ENCODE measurements around the gene KCNQ1. TPM values are rescaled to one million over a fixed set of nuclear protein-coding genes. Genes with fewer than 3 reads are reported as not detected.

KCNQ1 gene
- total RNA-seq, 4 donors from 2014 or later: 2.6 to 12.7 (median 4.9) TPM

GRCh38 chr11:2838676-2839294, 394.0 kb downstream of the KCNQ1 start:
- Histone ChIP-seq H3K4me3 (no peak overlapping the region), H3K36me3 (no peaks in the 10 kb centered on the region), H3K4me1 (peaks cover 0 to 17% (median 11%) of the 10 kb centered on the region in 3 donors), H3K9me3 (no peaks in the 10 kb centered on the region), H3K27me3 (no peaks in the 10 kb centered on the region), H3K27ac (no peak overlapping the region)
- TF ChIP-seq POLR2AphosphoS5 (IDR thresholded peaks at IDR 0.05) (no peak), EP300 (IDR thresholded peaks at IDR 0.05) (no peak), POLR2A (IDR thresholded peaks at IDR 0.05) (no peak)
- TF ChIP-seq, protein P1, sequence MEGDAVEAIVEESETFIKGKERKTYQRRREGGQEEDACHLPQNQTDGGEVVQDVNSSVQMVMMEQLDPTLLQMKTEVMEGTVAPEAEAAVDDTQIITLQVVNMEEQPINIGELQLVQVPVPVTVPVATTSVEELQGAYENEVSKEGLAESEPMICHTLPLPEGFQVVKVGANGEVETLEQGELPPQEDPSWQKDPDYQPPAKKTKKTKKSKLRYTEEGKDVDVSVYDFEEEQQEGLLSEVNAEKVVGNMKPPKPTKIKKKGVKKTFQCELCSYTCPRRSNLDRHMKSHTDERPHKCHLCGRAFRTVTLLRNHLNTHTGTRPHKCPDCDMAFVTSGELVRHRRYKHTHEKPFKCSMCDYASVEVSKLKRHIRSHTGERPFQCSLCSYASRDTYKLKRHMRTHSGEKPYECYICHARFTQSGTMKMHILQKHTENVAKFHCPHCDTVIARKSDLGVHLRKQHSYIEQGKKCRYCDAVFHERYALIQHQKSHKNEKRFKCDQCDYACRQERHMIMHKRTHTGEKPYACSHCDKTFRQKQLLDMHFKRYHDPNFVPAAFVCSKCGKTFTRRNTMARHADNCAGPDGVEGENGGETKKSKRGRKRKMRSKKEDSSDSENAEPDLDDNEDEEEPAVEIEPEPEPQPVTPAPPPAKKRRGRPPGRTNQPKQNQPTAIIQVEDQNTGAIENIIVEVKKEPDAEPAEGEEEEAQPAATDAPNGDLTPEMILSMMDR (IDR thresholded peaks at IDR 0.05): no peak
- 80% methylated on average over 1 of the region's 25 CpGs; no CpG with 5 or more reads in 1 of the 2 donors for WGBS, 2 donors (ENCODE audit: low coverage in 1 of 2)
- ATAC-seq: no peak

DNA sequence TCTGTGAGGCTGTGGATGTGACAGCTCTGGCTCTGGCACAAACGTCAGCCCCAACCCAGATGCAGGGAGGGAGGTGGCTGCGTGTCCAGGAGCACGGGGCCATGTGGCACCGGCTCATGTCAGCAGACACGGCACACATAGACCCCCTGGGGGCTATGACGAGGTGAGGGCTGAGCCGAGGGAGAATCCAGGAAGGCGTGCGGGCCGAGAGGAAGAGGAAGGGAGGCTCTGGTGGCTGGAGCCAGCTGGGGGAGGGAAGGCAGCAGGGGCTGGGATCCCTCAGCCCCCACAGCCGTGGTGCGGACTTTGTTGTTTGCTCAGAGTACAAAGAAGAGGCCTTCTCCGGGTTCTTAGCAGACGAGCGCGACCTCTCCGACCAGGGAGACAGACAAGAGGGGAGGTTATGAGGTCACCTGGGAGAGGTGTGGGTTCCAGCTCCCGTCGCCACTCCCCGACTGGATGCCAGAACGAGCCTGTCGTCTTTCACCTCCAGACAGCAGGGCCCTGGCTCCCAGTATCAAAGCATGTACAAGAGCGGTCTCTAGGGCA, 394.7 kb downstream of the KCNQ1 start:
- no peak overlapping the region for H3K4me3 ChIP-seq
- WGBS, 2 donors (ENCODE audit: low coverage in 1 of 2): 75 to 83% methylated on average over 2 to 15 of the region's 23 CpGs
- H3K4me1 ChIP-seq: peaks cover 0 to 17% (median 11%) of the 10 kb centered on the region in 3 donors
- TF ChIP-seq, protein P1 (IDR thresholded peaks at IDR 0.05): no peak
- TF ChIP-seq POLR2AphosphoS5 (IDR thresholded peaks at IDR 0.05): no peak
- TF ChIP-seq POLR2A (IDR thresholded peaks at IDR 0.05): no peak
- no peak for TF ChIP-seq EP300 (IDR thresholded peaks at IDR 0.05)
- H3K27me3 ChIP-seq: no peaks in the 10 kb centered on the region
- H3K36me3 ChIP-seq: no peaks in the 10 kb centered on the region
- no peak overlapping the region for H3K27ac ChIP-seq
- no peak for ATAC-seq
- H3K9me3 ChIP-seq: no peaks in the 10 kb centered on the region

- no peak overlapping the region for H3K4me3 ChIP-seq
- H3K27me3 ChIP-seq: no peaks in the 10 kb centered on the region
- TF ChIP-seq, protein P1 (IDR thresholded peaks at IDR 0.05): no peak
- TF ChIP-seq POLR2A (IDR thresholded peaks at IDR 0.05) (no peak), EP300 (IDR thresholded peaks at IDR 0.05) (no peak), POLR2AphosphoS5 (IDR thresholded peaks at IDR 0.05) (no peak)
- no peak overlapping the region for H3K27ac ChIP-seq
- H3K4me1 ChIP-seq: peaks cover 0 to 12% (median 9%) of the 10 kb centered on the region in 3 donors
- H3K9me3 ChIP-seq: no peaks in the 10 kb centered on the region
- WGBS, 2 donors (ENCODE audit: low coverage in 1 of 2): 100% methylated on average over 2 of the region's 26 CpGs; no CpG with 5 or more reads in 1 of the 2 donors
- H3K36me3 ChIP-seq: no peaks in the 10 kb centered on the region
- ATAC-seq: no peak
Measured at GRCh38 chr11:2841411-2842190, 396.8 kb downstream of the KCNQ1 start.

GRCh38 chr11:2842876-2843275, 398.1 kb downstream of the KCNQ1 start:
- no peaks in the 10 kb centered on the region for H3K9me3 ChIP-seq
- H3K4me3 ChIP-seq: no peak overlapping the region
- no peaks in the 10 kb centered on the region for H3K36me3 ChIP-seq
- 97% methylated on average over 9 of the region's 16 CpGs; no CpG with 5 or more reads in 1 of the 2 donors for WGBS, 2 donors (ENCODE audit: low coverage in 1 of 2)
- no peak overlapping the region for H3K27ac ChIP-seq
- no peaks in the 10 kb centered on the region for H3K4me1 ChIP-seq
- no peak for TF ChIP-seq POLR2A (IDR thresholded peaks at IDR 0.05)
- TF ChIP-seq EP300 (IDR thresholded peaks at IDR 0.05): no peak
- TF ChIP-seq, protein P1 (IDR thresholded peaks at IDR 0.05): no peak
- no peak for TF ChIP-seq POLR2AphosphoS5 (IDR thresholded peaks at IDR 0.05)
- H3K27me3 ChIP-seq: no peaks in the 10 kb centered on the region
- ATAC-seq: no peak

Measured in gastroesophageal sphincter (tissue), 4 donors.